ENCODE results near the gene NT5DC3.

DNA sequence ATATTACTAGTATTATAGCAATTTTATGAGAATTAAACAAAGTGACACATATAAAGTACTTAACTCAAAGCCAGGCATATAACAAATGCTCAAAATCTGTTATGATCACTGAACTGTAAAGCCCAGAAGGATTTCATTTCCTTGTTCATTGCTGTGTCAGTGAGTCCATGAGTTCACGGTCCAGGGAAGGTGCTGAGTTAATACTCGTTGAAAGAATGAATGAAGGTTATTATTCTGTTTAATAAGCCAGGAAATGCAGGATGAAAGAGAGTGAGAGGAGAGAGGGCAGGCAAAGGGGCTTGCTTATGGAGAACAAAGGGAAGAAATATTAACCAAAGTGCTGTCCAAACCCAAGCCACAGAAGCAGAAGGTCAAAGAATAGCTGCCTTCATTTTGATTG, 40.2 kb upstream of the NT5DC3 start:
- TF ChIP-seq, protein P1, sequence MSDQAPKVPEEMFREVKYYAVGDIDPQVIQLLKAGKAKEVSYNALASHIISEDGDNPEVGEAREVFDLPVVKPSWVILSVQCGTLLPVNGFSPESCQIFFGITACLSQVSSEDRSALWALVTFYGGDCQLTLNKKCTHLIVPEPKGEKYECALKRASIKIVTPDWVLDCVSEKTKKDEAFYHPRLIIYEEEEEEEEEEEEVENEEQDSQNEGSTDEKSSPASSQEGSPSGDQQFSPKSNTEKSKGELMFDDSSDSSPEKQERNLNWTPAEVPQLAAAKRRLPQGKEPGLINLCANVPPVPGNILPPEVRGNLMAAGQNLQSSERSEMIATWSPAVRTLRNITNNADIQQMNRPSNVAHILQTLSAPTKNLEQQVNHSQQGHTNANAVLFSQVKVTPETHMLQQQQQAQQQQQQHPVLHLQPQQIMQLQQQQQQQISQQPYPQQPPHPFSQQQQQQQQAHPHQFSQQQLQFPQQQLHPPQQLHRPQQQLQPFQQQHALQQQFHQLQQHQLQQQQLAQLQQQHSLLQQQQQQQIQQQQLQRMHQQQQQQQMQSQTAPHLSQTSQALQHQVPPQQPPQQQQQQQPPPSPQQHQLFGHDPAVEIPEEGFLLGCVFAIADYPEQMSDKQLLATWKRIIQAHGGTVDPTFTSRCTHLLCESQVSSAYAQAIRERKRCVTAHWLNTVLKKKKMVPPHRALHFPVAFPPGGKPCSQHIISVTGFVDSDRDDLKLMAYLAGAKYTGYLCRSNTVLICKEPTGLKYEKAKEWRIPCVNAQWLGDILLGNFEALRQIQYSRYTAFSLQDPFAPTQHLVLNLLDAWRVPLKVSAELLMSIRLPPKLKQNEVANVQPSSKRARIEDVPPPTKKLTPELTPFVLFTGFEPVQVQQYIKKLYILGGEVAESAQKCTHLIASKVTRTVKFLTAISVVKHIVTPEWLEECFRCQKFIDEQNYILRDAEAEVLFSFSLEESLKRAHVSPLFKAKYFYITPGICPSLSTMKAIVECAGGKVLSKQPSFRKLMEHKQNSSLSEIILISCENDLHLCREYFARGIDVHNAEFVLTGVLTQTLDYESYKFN (CRISPR knock-in tag; conservative IDR thresholded peaks at IDR 0.05), result no peak
- TF ChIP-seq ZNF841 (CRISPR knock-in tag; IDR thresholded peaks at IDR 0.05; ENCODE audit: borderline replicate concordance) (no peak), ZNF10 (CRISPR knock-in tag; IDR thresholded peaks at IDR 0.05; ENCODE audit: borderline replicate concordance, low read depth) (no peak), POLR2A (IDR thresholded peaks at IDR 0.05; ENCODE audit: insufficient read depth in 1 of 2, low read depth in 2 of 2, low read length in 2 of 2) (no peak), SRF (IDR thresholded peaks at IDR 0.05; ENCODE audit: low read depth, low read length) (no peak)

Data from HepG2 (cell line).